Glutamatergic neuron (in vitro differentiated cells): Measurements from ENCODE around the gene KCNH4. TPM values are rescaled to one million over a fixed set of nuclear protein-coding genes. Genes with fewer than 3 reads are reported as not detected.

ENCODE experiments used
- DNase-seq: peaks from one replicate; pipeline ENCODE4 v3.0.0; 2022
- H3K27ac Mint-ChIP-seq: one replicate; pipeline ENCODE4 v1.8.0; 2020; ENCODE audit warnings: mild to moderate bottlenecking, mixed read lengths, inconsistent platforms; ENCODE audit not compliant: unreplicated experiment
- H3K27me3 Mint-ChIP-seq: one replicate; pipeline ENCODE4 v1.8.0; 2020; ENCODE audit warnings: mild to moderate bottlenecking, moderate library complexity, mixed read lengths, inconsistent platforms; ENCODE audit not compliant: unreplicated experiment
- H3K36me3 Mint-ChIP-seq: one replicate; pipeline ENCODE4 v1.8.0; 2020; ENCODE audit warnings: mild to moderate bottlenecking, mixed read lengths, inconsistent platforms; ENCODE audit not compliant: unreplicated experiment
- H3K4me1 Mint-ChIP-seq: one replicate; pipeline ENCODE4 v1.8.0; 2020; ENCODE audit warnings: mild to moderate bottlenecking, low read depth, mixed read lengths, inconsistent platforms; ENCODE audit not compliant: unreplicated experiment
- H3K4me3 Mint-ChIP-seq: one replicate; pipeline ENCODE4 v1.8.0; 2020; ENCODE audit warnings: mild to moderate bottlenecking, mixed read lengths, inconsistent platforms; ENCODE audit not compliant: unreplicated experiment
- H3K9me3 Mint-ChIP-seq: one replicate; pipeline ENCODE4 v1.8.0; 2020; ENCODE audit warnings: mild to moderate bottlenecking, moderate library complexity, mixed read lengths, inconsistent platforms; ENCODE audit not compliant: unreplicated experiment
- CTCF ChIP-seq: fragments of 200-600 bp; sonication (generic); IDR thresholded peaks from one replicate; pipeline ENCODE4 v1.5.0; 2021; ENCODE audit not compliant: partially characterized antibody, unreplicated experiment
- total RNA-seq: library from RNA; stranded (reverse); fragmentation: NEBNext Ultra II Directional; extraction: Animal tissue kit (Norgen Biotek cat#: 25700); gene quantifications from one replicate; pipeline ENCODE4 v1.2.1, GENCODE V29; 2021; ENCODE audit not compliant: unreplicated experiment

The KCNH4 gene
- total RNA-seq, 1 donor from 2014 or later: 0.71 TPM

- Mint-ChIP-seq H3K4me1 (peaks cover 11% of the 10 kb centered on the region), H3K9me3 (peaks cover 9% of the 10 kb centered on the region), H3K27me3 (peaks cover 25% of the 10 kb centered on the region), H3K4me3 (peak overlapping the region; percentile 38), H3K27ac (no peak overlapping the region), H3K36me3 (peaks cover 7% of the 10 kb centered on the region)
- no peak for TF ChIP-seq CTCF
- DNase-seq: no peak
These were observed 887 bp upstream of the KCNH4 start for GRCh38 chr17:42181851-42182207.

GRCh38 chr17:42180411-42180921 is 476 bp downstream of the KCNH4 start:
- peaks cover 7% of the 10 kb centered on the region for H3K36me3 Mint-ChIP-seq
- H3K4me1 Mint-ChIP-seq: peaks cover 6% of the 10 kb centered on the region
- peak overlapping the region; percentile 63 for H3K4me3 Mint-ChIP-seq
- peaks cover 31% of the 10 kb centered on the region for H3K27me3 Mint-ChIP-seq
- TF ChIP-seq CTCF: no peak
- DNase-seq: no peak
- no peak overlapping the region for H3K27ac Mint-ChIP-seq
- H3K9me3 Mint-ChIP-seq: peaks cover 9% of the 10 kb centered on the region

- H3K4me3 Mint-ChIP-seq: peak overlapping the region; percentile 63
- peak; percentile 51 for DNase-seq
- no peak overlapping the region for H3K27ac Mint-ChIP-seq
- H3K4me1 Mint-ChIP-seq: peaks cover 4% of the 10 kb centered on the region
- TF ChIP-seq CTCF: no peak
- peaks cover 8% of the 10 kb centered on the region for H3K9me3 Mint-ChIP-seq
- peaks cover 36% of the 10 kb centered on the region for H3K27me3 Mint-ChIP-seq
- H3K36me3 Mint-ChIP-seq: peaks cover 7% of the 10 kb centered on the region
These were observed 981 bp downstream of the KCNH4 start for GRCh38 chr17:42179911-42180410.

- peaks cover 36% of the 10 kb centered on the region for H3K27me3 Mint-ChIP-seq
- DNase-seq: no peak
- peaks cover 4% of the 10 kb centered on the region for H3K4me1 Mint-ChIP-seq
- H3K9me3 Mint-ChIP-seq: peaks cover 8% of the 10 kb centered on the region
- TF ChIP-seq CTCF: no peak
- peaks cover 7% of the 10 kb centered on the region for H3K36me3 Mint-ChIP-seq
- H3K27ac Mint-ChIP-seq: no peak overlapping the region
- peak overlapping the region; percentile 56 for H3K4me3 Mint-ChIP-seq
These were observed 1.6 kb downstream of the KCNH4 start for GRCh38 chr17:42179335-42179734.

GRCh38 chr17:42178817-42179216 is 2.1 kb downstream of the KCNH4 start:
- peaks cover 4% of the 10 kb centered on the region for H3K4me1 Mint-ChIP-seq
- no peak for DNase-seq
- H3K9me3 Mint-ChIP-seq: peaks cover 7% of the 10 kb centered on the region
- no peak overlapping the region for H3K27ac Mint-ChIP-seq
- no peak for TF ChIP-seq CTCF
- H3K4me3 Mint-ChIP-seq: no peak overlapping the region
- H3K36me3 Mint-ChIP-seq: peaks cover 6% of the 10 kb centered on the region
- peaks cover 35% of the 10 kb centered on the region for H3K27me3 Mint-ChIP-seq
